Measurements from ENCODE around the gene SLFN12.
A peak's percentile ranks its signal among the peaks of the same experiment; 100 is the strongest.

The SLFN12 gene

GRCh38 chr17:35432176-35433074 is at the start of gene SLFN12:
TSS of gene SLFN12 (minus strand) at chr17:35432500. CDS start at chr17:35423028, 9,472 bp downstream.
- peak; percentile 93 for DNase-seq (ENCODE audit: low read depth)
- H3K4me3 ChIP-seq (ENCODE audit: low read length), result peak within 1 kb of the TSS; percentile 52
- TF ChIP-seq CTCF (IDR thresholded peaks at IDR 0.05; ENCODE audit: insufficient read depth, low read depth, low read length, missing control alignments), result no peak

GRCh38 chr17:35479271-35479670 is 47.0 kb upstream of the SLFN12 start:
- H3K4me3 ChIP-seq (ENCODE audit: low read length), result no peak overlapping the region
- TF ChIP-seq CTCF (IDR thresholded peaks at IDR 0.05; ENCODE audit: insufficient read depth, low read depth, low read length, missing control alignments), result no peak
- DNase-seq (ENCODE audit: low read depth), result no peak

- no peak for DNase-seq (ENCODE audit: low read depth)
- no peak for TF ChIP-seq CTCF (IDR thresholded peaks at IDR 0.05; ENCODE audit: insufficient read depth, low read depth, low read length, missing control alignments)
- H3K4me3 ChIP-seq (ENCODE audit: low read length), result no peak overlapping the region
Observed at GRCh38 chr17:35477248-35477647, 44.9 kb upstream of the SLFN12 start.

- no peak overlapping the region for H3K4me3 ChIP-seq (ENCODE audit: low read length)
- no peak for TF ChIP-seq CTCF (IDR thresholded peaks at IDR 0.05; ENCODE audit: insufficient read depth, low read depth, low read length, missing control alignments)
- DNase-seq (ENCODE audit: low read depth), result no peak
Observed at GRCh38 chr17:35476283-35476820, 44.1 kb upstream of the SLFN12 start.

- no peak for TF ChIP-seq CTCF (IDR thresholded peaks at IDR 0.05; ENCODE audit: insufficient read depth, low read depth, low read length, missing control alignments)
- no peak for DNase-seq (ENCODE audit: low read depth)
- H3K4me3 ChIP-seq (ENCODE audit: low read length), result no peak overlapping the region
Observed at GRCh38 chr17:35468475-35468874, 36.2 kb upstream of the SLFN12 start.

GRCh38 chr17:35467824-35468223 is 35.5 kb upstream of the SLFN12 start:
- no peak for TF ChIP-seq CTCF (IDR thresholded peaks at IDR 0.05; ENCODE audit: insufficient read depth, low read depth, low read length, missing control alignments)
- no peak overlapping the region for H3K4me3 ChIP-seq (ENCODE audit: low read length)
- no peak for DNase-seq (ENCODE audit: low read depth)
